ENCODE results near the gene CNGA1.
A peak's percentile ranks its signal among the peaks of the same experiment; 100 is the strongest.
"Not testable (repeated sequence)": the region's sequence is repeated elsewhere in the genome, so short reads cannot be mapped to it uniquely, and the experiment has no call there.

CNGA1 gene

GRCh38 chr4:47968847-47969246 lies 47.6 kb downstream of the CNGA1 start:
- no peak for DNase-seq (ENCODE audit: low read depth, low spot score)

DNA sequence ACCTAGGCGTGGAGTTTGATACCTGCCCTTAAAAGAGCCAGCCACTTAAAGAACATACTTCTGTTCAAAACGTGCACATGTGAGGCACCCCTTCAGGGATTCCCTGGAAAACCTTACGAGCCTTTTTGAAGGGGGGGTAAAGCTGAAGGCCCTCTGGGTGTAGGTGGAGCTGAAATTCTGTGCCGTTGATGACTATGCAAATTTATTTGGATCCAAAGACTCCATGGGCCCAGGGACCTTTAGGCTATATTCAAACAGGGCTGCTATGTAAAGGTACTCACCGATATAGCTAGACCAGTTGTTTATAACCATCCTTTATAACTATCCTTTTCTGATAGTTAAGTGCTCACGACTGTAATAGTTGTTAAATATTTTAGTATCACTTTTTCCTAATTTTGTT lies 61.8 kb downstream of the CNGA1 start:
- no peak for DNase-seq (ENCODE audit: low read depth, low spot score)

GRCh38 chr4:47954245-47954644 lies 62.2 kb downstream of the CNGA1 start:
- no peak for DNase-seq (ENCODE audit: low read depth, low spot score)

DNA sequence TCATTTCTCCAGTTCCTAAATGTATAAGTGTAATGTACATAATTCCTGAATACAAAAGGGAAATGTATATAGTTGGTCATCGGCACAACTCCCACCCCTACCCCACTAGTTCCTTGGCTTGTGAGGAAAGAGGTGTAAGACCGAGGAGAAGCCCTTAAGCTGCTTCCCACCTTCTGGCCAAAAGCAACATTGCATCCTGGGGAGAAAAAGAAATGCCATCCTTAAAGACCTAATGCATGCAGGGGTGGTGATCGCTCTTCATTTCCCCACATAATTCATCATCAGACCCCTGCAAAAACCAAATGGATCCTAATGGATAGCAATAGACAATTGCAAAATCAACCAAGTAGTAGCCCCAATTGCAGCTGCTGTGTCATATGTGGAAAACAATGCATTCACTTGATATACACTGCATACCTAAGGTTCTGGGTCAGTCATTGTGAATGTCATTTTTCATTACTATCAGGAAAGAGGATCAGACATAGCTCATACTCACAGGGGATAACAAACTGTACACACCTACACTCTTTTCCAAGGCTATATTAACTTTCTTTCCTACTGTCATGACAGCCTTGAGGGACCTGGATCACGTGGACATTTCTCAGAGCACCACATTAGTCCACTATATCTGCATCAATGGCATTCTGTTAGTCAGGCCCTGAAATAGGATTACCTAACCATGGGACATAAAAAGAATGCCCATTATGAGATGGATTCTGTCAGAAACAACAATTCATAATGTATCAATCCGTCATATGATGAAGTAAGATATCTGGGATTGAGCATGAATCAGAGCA lies 70.4 kb downstream of the CNGA1 start:
- no peak for DNase-seq (ENCODE audit: low read depth, low spot score)

DNA sequence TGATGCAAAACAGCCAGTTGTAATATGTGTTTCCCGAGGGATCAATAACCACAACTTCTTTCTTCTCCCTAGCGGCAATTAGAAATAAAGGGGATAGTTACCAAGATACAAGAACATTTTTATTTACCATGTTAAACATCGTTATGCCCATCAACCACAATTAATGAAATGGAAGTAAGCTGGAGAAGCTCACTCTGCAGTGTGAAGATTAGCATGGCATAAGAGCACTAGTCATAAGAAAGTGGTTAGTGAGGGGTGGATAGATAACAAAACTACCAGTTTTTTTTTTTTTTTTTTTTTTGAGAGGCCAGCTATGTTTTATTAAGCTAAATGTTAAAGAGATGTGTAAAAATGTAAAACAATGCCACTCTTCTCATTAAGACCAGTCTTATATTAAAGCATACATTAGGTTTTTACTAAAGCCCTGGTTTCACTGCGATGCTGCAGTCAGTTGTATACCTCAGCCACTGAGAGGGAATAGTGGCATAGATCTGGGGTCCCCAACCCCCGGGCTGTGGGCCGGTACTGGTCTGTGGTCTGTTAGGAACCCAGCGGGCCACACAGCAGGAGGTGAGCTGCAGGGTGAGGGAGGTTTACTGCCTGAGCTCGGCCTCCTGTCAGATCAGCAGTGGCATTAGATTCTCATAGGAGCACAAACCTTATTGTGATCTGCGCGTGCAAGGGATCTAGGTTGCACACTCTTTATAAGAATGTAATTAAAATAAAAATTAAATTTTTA lies 74.2 kb downstream of the CNGA1 start:
- DNase-seq (ENCODE audit: low read depth, low spot score) = no peak

GRCh38 chr4:47939456-47939855 lies 77.0 kb downstream of the CNGA1 start:
- DNase-seq (ENCODE audit: low read depth, low spot score) = no peak

DNA sequence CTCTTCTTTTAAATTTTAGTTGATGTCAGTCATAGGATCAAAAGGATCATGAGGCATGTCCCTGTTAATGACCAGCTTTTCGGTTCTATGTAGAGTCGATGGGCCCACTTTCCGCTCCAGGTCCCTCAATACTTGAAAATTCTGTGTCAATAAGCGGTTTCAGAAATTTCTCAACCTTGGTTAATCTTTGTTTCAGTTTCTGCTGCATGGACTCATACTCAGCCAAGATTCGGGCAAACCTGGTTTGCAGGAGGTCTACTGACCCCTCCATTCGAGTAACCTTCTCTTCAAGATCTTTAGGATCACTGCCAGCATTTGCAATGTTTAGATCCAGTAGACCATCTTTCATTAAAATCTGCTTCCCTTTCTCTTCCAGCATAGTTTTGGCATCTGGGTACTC lies 80.1 kb downstream of the CNGA1 start:
- DNase-seq (ENCODE audit: low read depth, low spot score) = no peak

GRCh38 chr4:47933840-47934239 lies 82.6 kb downstream of the CNGA1 start:
- no peak for DNase-seq (ENCODE audit: low read depth, low spot score)

DNA sequence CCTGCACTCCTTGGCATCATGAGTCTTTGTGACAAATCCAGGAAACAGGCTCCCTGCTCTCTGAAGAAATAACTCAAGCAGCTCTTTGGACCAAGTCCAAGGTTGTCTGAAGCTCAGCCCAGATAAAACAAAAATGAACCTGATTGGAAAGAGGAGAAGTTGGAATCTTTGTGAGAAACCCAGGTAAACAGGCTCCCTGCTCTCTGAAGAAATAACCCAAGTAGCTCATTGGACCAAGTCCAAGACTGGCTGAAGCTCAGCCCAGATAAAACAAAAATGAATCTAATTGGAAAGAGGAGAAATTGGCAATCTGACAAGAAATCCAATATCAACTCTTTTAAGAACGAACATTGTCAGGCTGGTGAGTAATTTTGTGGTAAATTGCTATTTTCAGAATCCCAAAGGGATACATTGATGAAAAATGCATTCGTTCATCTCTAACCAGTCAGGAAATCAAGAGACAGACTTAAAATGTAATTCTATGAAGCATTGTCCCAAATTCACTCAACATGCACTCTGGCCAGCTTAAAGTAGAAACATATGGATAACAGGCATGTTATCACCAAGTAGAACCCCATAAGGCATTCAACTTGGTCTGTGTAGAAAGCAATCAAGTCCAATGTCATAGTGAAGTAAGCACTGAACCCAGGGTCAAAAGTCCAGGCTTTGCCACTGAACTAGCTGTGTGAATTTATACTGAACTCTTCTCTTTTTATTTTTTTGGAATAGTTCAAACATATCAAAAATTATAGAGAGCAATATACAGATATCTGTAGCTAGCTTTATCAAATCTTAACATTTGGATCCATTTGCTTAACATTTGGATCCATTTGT lies 85.3 kb downstream of the CNGA1 start:
- DNase-seq (ENCODE audit: low read depth, low spot score) = no peak

DNA sequence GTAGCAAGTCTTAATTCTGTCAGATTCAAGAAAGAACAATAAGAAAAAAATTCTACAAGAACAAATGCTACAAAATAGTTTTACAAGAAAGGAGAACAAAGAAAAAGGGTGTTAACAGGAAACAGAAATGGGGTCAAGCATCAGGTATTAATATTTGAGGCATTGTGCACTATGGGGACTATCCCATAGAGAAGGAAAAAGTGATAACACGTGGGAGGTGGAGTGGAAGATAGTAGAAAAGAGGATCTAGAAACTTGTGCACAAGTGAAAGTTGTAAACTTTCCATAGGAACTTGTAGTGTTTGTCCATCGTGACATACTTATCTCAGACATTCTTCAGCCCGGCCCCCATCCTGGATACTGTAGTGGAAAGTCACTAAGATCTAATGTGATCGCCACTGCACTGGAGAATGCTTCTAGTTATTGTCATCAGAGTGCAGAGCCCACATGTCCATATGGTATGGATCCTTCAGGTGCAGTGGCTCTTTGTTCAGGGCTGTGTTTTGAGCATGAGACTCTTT lies 86.7 kb downstream of the CNGA1 start:
- DNase-seq (ENCODE audit: low read depth, low spot score) = no peak

- DNase-seq (ENCODE audit: low read depth, low spot score) = peak; percentile 64
These were observed 89.7 kb downstream of the CNGA1 start for GRCh38 chr4:47926667-47927258.

DNA sequence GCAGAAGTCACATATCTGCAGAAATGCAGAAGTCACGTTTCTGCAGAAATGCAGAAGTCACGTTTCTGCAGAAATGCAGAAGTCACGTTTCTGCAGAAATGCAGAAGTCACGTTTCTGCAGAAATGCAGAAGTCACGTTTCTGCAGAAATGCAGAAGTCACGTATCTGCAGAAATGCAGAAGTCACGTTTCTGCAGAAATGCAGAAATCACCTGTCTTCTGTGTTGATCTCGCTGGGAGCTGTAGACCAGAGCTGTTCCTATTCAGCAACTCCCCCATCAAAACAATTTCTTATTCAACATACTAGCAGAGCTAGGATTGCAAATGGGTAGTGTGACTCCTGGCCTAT lies 93.2 kb downstream of the CNGA1 start:
- DNase-seq (ENCODE audit: low read depth, low spot score) = not testable (repeated sequence)

DNA sequence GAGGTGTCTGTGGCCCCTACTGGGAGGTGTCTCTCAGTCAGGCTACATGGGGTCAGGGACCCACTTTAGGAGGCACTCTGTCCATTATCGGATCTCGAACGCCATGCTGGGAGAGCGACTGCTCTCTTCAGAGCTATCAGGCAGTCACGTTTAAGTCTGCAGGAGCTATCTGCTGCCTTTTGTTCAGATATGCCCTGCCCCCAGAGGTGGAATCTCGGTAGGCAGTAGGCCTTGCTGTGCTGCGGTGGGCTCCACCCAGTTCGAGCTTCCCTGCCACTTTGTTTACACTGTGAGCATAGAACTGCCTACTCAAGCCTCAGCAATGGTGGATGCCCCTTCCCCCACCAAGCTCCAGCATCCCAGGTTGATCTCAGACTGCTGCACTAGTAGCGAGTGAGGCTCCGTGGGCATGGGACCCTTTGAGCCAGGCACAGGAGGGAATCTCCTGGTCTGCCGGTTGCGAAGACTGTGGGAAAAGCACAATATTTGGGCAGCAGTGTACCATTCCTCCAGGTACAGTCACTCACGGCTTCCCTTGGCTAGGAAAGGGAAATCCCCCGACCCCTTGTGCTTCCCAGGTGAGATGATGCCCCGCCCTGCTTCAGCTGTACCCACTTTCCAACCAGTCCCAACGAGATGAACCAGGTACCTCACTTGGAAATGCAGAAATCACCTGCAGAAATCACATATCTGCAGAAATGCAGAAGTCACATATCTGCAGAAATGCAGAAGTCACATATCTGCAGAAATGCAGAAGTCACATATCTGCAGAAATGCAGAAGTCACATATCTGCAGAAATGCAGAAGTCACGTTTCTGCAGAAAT lies 93.8 kb downstream of the CNGA1 start:
- not testable (repeated sequence) for DNase-seq (ENCODE audit: low read depth, low spot score)

GRCh38 chr4:47917163-47917562 lies 99.3 kb downstream of the CNGA1 start:
- not testable (repeated sequence) for DNase-seq (ENCODE audit: low read depth, low spot score)

- DNase-seq (ENCODE audit: low read depth, low spot score) = no peak
These were observed 101.1 kb downstream of the CNGA1 start for GRCh38 chr4:47915378-47915777.

DNA sequence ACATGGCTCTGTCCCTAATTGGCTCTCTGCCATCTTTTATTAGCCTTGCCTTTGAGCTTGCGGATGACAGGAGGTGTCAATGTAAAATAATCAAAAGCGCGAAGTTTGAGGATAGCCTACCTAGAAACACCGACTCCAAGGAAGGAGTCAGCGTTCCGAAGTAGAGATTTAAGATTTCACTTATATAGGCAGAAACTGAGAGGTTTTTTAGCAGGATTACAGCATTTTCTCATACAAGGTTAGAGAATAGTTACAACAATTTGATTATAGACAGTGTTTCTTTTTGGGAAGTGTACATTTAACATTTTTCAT lies 101.6 kb downstream of the CNGA1 start:
- DNase-seq (ENCODE audit: low read depth, low spot score) = no peak

DNA sequence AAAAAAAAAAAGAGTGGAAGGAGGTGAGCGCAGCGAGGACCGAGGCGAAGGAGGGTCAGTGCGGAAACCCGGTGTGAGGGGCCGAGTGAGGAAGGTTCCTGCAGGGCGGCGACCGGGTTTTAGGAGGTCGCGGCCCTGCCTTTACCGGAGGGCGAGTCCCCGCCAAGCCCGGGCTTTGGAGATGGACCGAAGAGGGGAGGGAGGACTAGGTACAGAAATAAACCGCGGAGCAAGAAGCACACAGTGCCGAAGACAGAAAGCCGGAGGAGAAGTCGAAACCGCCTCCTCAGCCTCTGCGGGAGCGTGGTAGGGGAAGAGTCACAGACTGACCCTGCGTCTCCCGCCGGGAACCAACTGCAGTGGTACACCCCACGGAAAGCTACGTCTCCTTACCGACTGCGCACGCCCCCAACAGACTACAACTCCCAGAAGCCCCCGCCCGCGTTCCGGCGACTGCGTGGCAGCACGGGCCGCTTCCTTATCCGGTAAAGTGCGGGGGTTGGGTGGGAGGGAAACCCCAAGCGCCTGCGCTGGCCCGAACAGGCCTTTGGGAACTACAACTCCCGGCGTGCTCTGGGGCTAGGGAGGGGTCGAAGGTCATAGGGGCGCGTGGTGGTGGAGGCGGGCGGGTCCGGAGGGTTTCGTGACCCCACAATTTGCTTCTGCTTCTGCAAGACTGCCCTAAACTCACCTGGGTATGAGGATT lies 102.1 kb downstream of the CNGA1 start, which contains the start of gene NFXL1:
TSS of gene NFXL1 (minus strand) at position 364 of the 706 bp plus-strand sequence. CDS start 380 bp downstream, outside the sequence.
- DNase-seq (ENCODE audit: low read depth, low spot score) = peak; percentile 81

- no peak for DNase-seq (ENCODE audit: low read depth, low spot score)
These were observed 102.6 kb downstream of the CNGA1 start for GRCh38 chr4:47913861-47914219.

DNA sequence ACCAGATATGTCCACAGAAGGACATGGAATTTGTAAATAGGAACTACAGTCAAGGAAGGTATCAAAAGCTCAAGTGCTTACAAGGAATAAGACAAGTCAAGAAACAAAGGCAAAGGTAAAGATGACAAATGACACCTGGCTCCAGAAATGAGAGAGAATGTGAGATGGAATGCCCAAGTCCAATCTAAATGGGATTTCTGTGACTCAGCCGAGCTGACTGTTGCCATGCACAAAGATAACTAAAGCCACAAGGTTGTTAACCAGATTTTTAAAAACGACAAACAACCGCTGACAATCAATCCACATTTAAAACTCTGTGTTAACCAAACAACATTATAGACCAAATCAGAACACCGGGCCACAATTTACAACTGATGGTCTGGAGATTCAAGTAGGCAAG lies 103.2 kb downstream of the CNGA1 start:
- DNase-seq (ENCODE audit: low read depth, low spot score) = no peak

DNA sequence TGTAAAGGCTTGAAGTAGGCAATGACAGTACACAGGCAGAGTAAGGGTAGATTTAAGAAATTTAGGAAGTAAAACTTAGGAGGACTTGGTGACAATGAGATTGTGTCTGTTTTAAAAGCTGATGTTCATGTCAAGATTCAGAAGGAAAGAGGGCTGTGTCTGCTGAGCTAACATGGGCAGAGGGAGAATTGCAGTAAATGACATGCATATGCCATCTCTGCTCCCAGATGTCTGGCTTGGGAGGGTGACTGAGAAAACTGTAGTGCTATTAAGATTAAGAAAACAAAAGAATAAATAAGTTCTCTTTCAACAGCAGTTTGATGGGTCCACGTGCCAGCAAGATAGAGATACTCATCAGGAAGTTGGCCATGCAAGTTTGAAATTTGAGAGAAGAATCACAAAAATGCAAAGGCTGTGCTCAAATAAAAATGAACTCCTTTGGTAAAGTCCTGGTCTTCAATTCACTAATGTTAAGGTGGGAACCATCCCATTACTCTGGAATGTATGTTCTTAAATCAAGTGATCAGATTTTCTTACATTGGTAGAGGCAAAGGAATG lies 109.3 kb downstream of the CNGA1 start:
- no peak for DNase-seq (ENCODE audit: low read depth, low spot score)

All from iPS DF 19.7 (cell line).